ENCODE measurements around the gene NELFCD. TPM values are rescaled to one million over a fixed set of nuclear protein-coding genes. Genes with fewer than 3 reads are reported as not detected.

NELFCD gene
- polyA plus RNA-seq, 1 donor (not counting 4 experiments of a cell fraction or from before 2014, with no cell fraction given) = 68.5 TPM

- no peak for TF ChIP-seq CTCF (optimal IDR thresholded peaks at IDR 0.05 in 1 of 3, IDR thresholded peaks at IDR 0.05 in 1 of 3, conservative IDR thresholded peaks at IDR 0.05 in 1 of 3; ENCODE audit: extremely low read depth in 1 of 3, insufficient read depth in 2 of 3, low read length in 3 of 3)
- no peak for TF ChIP-seq EZH2 (IDR thresholded peaks at IDR 0.05; ENCODE audit: low read length)
- FAIRE-seq (no peak), DNase-seq (ENCODE audit: low read depth, low spot score) (no peak)
- peaks cover 34% of the 10 kb centered on the region for H3K4me1 ChIP-seq (ENCODE audit: control insufficient read depth, extremely low read depth, insufficient read depth, low read length)
- no peaks in the 10 kb centered on the region for H3K79me2 ChIP-seq (ENCODE audit: control insufficient read depth, insufficient read depth, low read length)
- no peak overlapping the region for H3K4me3 ChIP-seq (ENCODE audit: control insufficient read depth in 2 of 3, extremely low read depth in 1 of 3, insufficient read depth in 2 of 3, low read depth in 1 of 3, low read length in 3 of 3)
- no peak overlapping the region for H3K27ac ChIP-seq (ENCODE audit: control insufficient read depth, insufficient read depth, low read length)
- H2AFZ ChIP-seq (ENCODE audit: control insufficient read depth, low read length) = no peak overlapping the region
- H3K9ac ChIP-seq (ENCODE audit: control insufficient read depth, extremely low read depth, insufficient read depth, low read length) = no peak overlapping the region
- no peaks in the 10 kb centered on the region for H3K36me3 ChIP-seq (ENCODE audit: control insufficient read depth in 2 of 2, extremely low read depth in 1 of 2, insufficient read depth in 2 of 2, low read length in 2 of 2)
- dilution Hi-C loops (cut with MboI; ENCODE audit: extremely low pct_ligation_motif_present, low sequenced_read_pairs) = no loop called here
- no peaks in the 10 kb centered on the region for H3K27me3 ChIP-seq (ENCODE audit: control insufficient read depth, extremely low read depth, insufficient read depth, low read length)
- no peaks in the 10 kb centered on the region for H3K9me3 ChIP-seq (ENCODE audit: control insufficient read depth, low read depth, low read length)
- no peak overlapping the region for H3K4me2 ChIP-seq (ENCODE audit: control insufficient read depth, extremely low read depth, insufficient read depth, low read depth, low read length)
- no peaks in the 10 kb centered on the region for H3K9me1 ChIP-seq (ENCODE audit: control insufficient read depth, extremely low read depth, insufficient read depth, low read length)
- no peaks in the 10 kb centered on the region for H4K20me1 ChIP-seq (ENCODE audit: control insufficient read depth, extremely low read depth, insufficient read depth, low read length)
These were observed 33.8 kb downstream of the NELFCD start for GRCh38 chr20:59014680-59015389.

GRCh38 chr20:59015411-59015810, 34.4 kb downstream of the NELFCD start:
- dilution Hi-C loops (cut with MboI; ENCODE audit: extremely low pct_ligation_motif_present, low sequenced_read_pairs) = no loop called here
- Histone ChIP-seq H3K9me1 (ENCODE audit: control insufficient read depth, extremely low read depth, insufficient read depth, low read length) (no peaks in the 10 kb centered on the region), H3K79me2 (ENCODE audit: control insufficient read depth, insufficient read depth, low read length) (no peaks in the 10 kb centered on the region), H3K9ac (ENCODE audit: control insufficient read depth, extremely low read depth, insufficient read depth, low read length) (no peak overlapping the region), H3K4me2 (ENCODE audit: control insufficient read depth, extremely low read depth, insufficient read depth, low read depth, low read length) (no peak overlapping the region), H3K36me3 (ENCODE audit: control insufficient read depth in 2 of 2, extremely low read depth in 1 of 2, insufficient read depth in 2 of 2, low read length in 2 of 2) (no peaks in the 10 kb centered on the region), H2AFZ (ENCODE audit: control insufficient read depth, low read length) (no peak overlapping the region), H4K20me1 (ENCODE audit: control insufficient read depth, extremely low read depth, insufficient read depth, low read length) (no peaks in the 10 kb centered on the region), H3K4me1 (ENCODE audit: control insufficient read depth, extremely low read depth, insufficient read depth, low read length) (peaks cover 28% of the 10 kb centered on the region), H3K9me3 (ENCODE audit: control insufficient read depth, low read depth, low read length) (no peaks in the 10 kb centered on the region), H3K27ac (ENCODE audit: control insufficient read depth, insufficient read depth, low read length) (no peak overlapping the region), H3K27me3 (ENCODE audit: control insufficient read depth, extremely low read depth, insufficient read depth, low read length) (no peaks in the 10 kb centered on the region), H3K4me3 (ENCODE audit: control insufficient read depth in 2 of 3, extremely low read depth in 1 of 3, insufficient read depth in 2 of 3, low read depth in 1 of 3, low read length in 3 of 3) (no peak overlapping the region)
- DNase-seq (ENCODE audit: low read depth, low spot score) (no peak), FAIRE-seq (no peak)
- TF ChIP-seq CTCF (optimal IDR thresholded peaks at IDR 0.05 in 1 of 3, IDR thresholded peaks at IDR 0.05 in 1 of 3, conservative IDR thresholded peaks at IDR 0.05 in 1 of 3; ENCODE audit: extremely low read depth in 1 of 3, insufficient read depth in 2 of 3, low read length in 3 of 3) (no peak), EZH2 (IDR thresholded peaks at IDR 0.05; ENCODE audit: low read length) (no peak)

Data from keratinocyte (primary cell).